NCI-H524 (cell line): ENCODE results near the gene TSFM.

Experiments used
- DNase-seq, 2 experiments: peaks; one replicate each; lab custom pipeline; 2025; lab: John Stamatoyannopoulos, UW

The TSFM gene

DNA sequence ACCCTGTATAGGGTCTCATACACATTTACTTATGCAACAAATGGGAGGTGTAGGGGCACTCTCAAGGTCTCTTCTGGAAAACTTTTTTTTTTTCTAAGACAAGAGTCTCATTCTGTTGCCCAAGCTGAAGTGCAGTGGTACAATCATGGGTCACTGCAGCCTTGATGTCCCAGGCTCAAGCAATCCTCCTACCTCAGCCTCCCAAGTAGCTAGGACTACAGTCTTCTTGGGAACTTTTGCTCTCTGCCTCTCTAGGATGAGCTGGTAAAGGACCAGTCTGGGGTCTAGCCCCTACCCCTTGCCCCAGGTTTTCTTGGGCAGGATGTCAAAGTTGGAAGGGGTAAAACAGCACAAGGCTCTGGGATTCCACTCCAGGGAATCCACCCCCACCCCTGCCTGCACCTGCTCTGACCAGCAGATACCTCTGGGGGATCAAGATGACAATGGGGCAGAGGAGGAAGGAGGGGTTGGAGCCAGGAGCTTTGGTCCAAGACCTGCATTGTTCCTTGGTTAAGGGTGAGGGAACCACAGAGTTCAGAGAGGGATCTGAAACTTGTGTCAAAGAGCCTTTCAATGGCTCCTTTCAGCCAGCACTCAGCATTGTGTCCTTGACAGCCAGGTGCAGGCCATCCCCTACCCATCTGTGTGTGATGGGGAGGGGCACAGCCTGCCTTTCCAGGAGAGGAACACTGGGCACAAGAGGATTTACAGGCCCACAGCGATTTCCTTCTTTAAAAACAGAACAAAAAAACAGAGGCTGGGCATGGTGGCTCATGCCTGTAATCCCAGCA is 51.7 kb downstream of the TSFM start:
- DNase-seq, result peak; percentile 37 to 78

DNA sequence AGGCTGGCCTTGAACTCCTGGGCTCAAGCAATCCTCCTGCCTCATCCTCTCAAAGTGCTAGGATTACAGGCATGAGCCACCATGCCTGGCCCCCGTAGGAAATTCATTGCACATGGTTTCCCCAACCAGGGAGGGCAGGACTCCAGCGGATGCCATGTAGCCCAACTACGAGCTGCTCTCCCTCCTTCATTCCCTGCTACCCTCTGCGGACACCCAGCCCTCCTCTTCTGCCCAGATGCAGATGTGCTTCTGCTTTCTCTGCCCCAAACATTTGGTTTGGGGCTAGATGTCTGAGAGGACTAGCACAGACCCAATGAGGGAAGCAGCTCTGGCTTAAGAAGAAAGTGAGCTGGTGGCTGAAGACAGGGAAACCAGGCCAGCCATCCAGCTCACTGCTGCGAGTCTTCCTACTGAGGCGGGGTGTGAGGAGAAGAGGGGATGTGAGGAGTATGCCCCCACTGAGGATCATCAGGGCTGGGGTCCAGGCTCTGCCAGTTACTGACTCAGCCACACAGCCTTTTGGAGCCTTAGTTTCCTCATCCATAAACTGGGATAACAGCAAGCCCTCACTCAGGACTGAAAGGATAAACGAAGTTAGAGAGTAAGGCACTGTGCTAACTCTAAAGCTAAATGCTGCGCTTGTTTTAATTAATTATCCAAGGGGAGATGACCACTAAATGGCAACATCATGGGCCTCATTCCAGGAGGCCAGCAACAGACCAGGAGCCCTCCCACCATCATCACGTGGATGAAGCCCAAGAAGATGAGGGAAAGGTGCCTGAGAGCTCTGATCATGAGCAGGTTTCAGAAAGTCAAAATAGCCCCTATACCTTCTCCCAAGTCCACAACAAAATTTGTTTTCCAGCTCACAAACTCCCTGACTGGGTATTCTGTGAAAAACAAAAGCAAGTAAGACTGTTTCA is 53.0 kb downstream of the TSFM start:
- DNase-seq, result no peak

DNA sequence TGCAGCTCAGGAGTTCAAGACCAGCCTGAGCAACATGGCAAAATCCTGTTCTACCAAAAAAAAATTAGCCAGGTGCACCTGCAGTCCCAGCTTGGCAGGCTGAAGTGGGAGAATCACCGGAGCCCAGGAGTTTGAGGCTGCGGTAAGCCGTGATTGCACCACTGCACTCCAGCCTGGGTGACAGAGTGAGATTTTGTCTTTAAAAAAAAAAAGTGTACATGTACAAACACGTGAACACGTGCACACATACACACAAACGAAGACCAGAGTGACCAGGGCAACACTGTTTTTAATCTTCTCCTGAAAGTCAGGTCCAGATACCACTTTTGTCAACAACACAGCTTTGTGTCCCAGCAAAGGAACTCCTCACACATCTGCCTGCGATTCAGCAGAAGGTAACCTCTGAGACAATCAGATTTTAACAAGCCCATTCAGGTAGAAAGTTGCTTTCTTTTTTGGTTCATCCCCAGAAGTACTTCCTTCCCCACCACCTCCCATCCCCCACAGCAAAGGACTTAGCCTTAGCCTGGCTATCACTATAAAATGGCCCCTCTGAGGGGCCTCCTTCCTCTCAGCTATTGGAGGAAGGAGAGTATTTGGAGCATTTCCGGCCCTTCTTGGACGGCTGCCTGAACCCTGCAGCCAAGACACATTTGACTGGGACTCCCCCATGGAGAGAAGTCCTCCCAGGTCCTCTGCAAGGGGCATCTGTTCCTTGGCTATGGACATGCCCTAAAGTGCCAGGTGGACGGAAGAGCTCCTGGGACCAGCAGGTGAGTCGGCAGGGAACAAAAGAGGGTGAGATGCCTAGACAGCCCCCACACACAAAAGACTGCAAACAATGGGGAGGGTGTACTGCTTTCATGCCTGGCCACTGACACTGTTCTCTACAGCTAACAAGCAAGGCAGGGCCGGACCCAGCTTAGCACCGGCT is 54.1 kb downstream of the TSFM start:
- no peak for DNase-seq

- peak in 1 of 2 experiments; percentile 22 for DNase-seq
Observed at GRCh38 chr12:57837864-57838562, 55.4 kb downstream of the TSFM start.

GRCh38 chr12:57838594-57839302 is 56.2 kb downstream of the TSFM start:
- DNase-seq, result no peak

GRCh38 chr12:57839996-57840395 is 57.4 kb downstream of the TSFM start:
- DNase-seq, result no peak

- DNase-seq, result peak; percentile 12 to 60
Observed at GRCh38 chr12:57840726-57841125, 58.1 kb downstream of the TSFM start.

DNA sequence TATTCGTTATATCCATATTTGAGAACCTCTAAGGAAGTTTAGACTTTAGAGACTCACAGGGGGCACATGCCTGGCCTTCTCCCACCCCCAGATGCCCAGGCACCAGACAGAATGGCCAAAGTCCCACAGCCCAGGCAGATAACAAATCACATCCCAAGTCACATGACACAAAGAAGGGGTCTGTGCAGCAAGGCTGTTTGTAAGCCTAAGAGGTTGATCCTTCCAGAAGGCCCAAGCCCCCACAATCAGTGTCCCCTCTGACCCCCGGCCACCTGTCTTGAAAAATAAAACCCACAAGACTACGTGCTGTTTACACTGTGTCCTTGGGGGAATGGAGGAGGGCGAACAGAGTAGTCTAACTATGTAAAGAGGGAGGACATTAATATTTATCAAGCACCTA is 58.9 kb downstream of the TSFM start:
- DNase-seq, result peak in 1 of 2 experiments; percentile 46

DNA sequence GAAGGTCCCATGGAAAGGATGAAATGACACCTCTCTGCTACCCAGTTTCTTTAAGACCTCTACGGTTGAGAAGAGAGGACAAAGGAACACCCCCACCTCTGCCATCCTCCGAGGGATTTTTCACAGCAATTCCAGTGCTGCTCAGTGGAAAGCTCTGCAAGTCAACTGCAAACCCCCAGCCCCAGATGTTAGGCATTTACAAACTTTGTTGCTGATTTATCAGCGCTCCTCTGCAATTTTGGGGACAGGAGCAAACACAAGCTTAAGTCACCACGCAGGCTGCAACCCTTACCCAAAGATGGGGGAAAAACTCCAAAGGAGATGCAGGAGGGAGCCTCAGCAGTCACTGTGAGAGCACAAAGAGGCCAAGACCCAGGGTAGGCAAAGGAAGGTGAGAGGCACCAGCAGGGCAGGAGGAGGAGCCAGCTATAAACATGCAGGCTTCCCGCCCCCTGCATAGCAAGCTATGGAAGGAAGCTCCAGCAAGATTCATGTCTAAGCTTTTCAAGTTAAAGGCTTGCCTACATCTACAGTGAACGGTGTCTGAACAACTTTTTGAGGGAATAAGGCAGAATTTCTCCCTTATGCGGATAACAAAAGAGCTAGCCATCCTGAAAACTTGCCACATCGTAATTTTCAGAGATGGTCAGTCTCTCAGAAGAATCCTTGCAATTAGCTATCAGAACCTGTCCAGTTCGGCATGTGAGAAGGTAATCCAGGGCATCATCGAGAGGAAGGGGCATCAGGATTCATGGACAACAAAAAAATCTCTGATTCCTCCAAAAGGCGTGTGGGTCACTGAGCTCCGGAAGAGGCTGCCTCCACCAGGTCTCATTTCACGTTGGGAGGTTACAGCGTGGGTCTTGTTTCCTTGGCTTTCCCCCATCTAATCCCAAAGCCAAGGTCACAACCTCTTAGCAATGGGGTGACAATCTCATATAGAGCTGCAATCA is 60.0 kb downstream of the TSFM start:
- DNase-seq, result peak in 1 of 2 experiments; percentile 14

DNA sequence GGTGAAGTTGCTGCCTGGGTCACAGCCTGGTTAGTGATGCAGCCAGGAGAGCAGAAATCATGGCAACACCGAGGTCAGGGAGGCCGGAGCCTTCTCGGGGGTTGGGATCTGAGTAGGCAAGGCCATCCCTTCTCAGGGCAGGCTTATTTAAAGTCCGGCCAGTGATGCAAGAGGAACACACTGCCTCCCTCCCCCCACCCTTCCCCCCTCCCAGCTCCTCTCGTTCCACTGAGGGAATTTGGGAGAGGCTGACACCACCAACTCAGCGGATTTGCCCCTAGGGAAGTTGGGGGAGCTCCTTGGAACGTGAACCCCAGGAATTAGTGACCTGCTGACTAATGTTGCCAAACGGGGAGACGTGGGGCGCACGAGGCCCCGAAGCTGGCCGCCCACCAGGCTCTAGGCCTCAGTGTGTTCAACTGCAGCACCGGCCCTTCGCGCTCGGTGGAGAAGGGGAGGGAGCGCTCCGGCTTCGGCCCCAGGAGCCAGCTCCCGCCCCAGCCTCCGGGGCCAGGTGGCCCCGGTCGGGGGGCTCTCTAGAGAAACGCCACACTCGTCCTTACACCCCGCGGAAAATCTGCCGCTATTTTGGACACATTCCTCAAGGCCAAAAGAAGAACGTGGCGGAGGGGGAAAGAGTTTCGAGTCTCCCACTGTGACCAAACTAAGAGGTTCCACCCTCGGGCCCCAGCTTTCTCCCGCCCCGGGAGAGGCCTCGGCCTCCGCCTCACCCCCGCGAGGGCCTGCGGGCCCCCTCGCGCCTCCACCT is 62.3 kb downstream of the TSFM start:
- peak in 1 of 2 experiments; percentile 20 for DNase-seq

- DNase-seq, result peak; percentile 50 to 68
Observed at GRCh38 chr12:57845478-57846284, 63.1 kb downstream of the TSFM start.

DNA sequence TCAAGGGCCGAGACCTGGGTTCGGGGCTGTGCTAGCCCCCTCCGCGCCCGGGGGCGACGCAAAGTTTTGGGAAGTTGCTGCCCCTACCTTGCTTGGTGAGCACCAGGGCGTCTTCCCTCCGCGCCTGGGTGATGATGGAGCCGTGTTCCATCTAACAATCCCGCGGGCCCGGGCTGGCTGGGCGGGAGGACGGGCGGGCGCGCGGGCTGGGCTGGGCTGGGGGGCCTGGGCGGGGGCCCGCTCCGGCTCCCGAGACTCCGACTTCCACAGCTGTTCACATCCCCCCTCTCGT is 63.6 kb downstream of the TSFM start:
- DNase-seq, result no peak

GRCh38 chr12:57846577-57847319 is 64.2 kb downstream of the TSFM start, which contains the start of gene CTDSP2:
TSS of gene CTDSP2 (minus strand) at chr12:57846729. CDS start at chr12:57846435, 294 bp downstream.
- DNase-seq, result peak; percentile 91 to 96
